ENCODE data around the gene DLGAP1.

- TF ChIP-seq CTCF (IDR thresholded peaks at IDR 0.05) (no peak), POLR2AphosphoS5 (IDR thresholded peaks at IDR 0.05; ENCODE audit: insufficient read depth in 1 of 2, low read depth in 1 of 2) (peak in 1 of 2 donors; percentile 37), POLR2A (IDR thresholded peaks at IDR 0.05) (peak in 1 of 2 donors; percentile 56)
Observed at GRCh38 chr18:3451989-3452749, 1002.9 kb downstream of the DLGAP1 start.
